ENCODE results near the gene STRC. TPM values are rescaled to one million over a fixed set of nuclear protein-coding genes. Genes with fewer than 3 reads are reported as not detected.
"Not testable (repeated sequence)": the region's sequence is repeated elsewhere in the genome, so short reads cannot be mapped to it uniquely, and the experiment has no call there.

The STRC gene
- total RNA-seq, 1 donor from 2014 or later = not detected

- ATAC-seq = not testable (repeated sequence)
These were observed 55.8 kb downstream of the STRC start for GRCh38 chr15:43562753-43563152.

DNA sequence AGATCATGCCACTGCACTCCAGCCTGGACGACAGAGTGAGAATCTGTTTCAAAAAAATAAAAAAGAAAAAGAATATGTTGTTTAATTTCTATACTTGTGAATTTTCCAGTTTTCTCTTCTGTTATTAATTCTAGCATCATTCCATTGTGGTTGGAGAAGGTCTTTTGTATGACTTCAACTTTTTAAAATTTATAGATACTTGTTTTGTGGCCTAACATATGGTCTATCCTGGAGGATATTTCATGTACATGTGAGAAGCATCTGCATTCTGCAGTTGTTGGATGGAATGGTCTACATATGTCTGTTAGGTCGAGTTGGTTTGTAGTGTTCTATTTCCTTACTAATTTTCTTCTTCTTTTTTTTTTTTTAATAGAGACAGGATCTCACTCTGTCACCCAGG is 65.6 kb downstream of the STRC start:
- ATAC-seq = no peak

DNA sequence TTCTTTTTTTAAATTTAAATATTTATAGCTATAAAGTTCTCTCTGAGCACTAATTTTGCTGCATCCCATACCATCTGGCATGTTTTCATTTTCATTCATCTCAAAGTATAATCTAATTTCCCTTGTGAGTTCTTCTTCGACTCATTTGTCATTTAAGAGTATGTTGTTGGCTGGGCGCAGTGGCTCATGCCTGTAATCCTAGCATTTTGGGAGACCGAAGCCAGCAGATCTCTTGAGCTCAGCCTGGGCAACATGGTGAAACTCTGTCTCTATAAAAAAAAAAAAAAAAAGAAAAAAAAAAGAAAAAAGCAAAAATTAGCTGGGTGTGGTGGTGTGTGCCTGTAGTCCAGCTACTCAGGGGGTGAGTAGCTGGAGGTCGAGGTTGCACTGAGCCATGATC is 66.3 kb downstream of the STRC start:
- ATAC-seq = no peak

- ATAC-seq = no peak
These were observed 67.9 kb downstream of the STRC start for GRCh38 chr15:43550527-43551363.

Other genes starting within 250 kb of the STRC start
- 15.4 TPM for gene ZSCAN29, start 247.8 kb downstream of the STRC start, total RNA-seq
- 10.7 TPM for gene TUBGCP4, start 247.7 kb downstream of the STRC start, total RNA-seq
- gene TP53BP1, start 125.6 kb downstream of the STRC start, total RNA-seq = 16.5 TPM
- 0.76 TPM for gene MAP1A, start 101.2 kb downstream of the STRC start, total RNA-seq
- 27.3 TPM for gene PPIP5K1, start 28.6 kb downstream of the STRC start, total RNA-seq
- gene CKMT1B, start 24.8 kb downstream of the STRC start, total RNA-seq = 50.7 TPM
- gene CATSPER2, start 30.0 kb upstream of the STRC start, total RNA-seq = 3.5 TPM
- 63.2 TPM for gene CKMT1A, start 75.1 kb upstream of the STRC start, total RNA-seq
- 209 TPM for gene PDIA3, start 127.6 kb upstream of the STRC start, total RNA-seq
- gene ELL3, start 158.2 kb upstream of the STRC start, total RNA-seq = 12.7 TPM
- gene SERF2, start 173.5 kb upstream of the STRC start, total RNA-seq = 616 TPM
- gene SERINC4, start 181.4 kb upstream of the STRC start, total RNA-seq = 0.36 TPM
- gene HYPK, start 181.8 kb upstream of the STRC start, total RNA-seq = 14.0 TPM
- gene MFAP1, start 205.9 kb upstream of the STRC start, total RNA-seq = 15.1 TPM
- 10.4 TPM for gene WDR76, start 208.2 kb upstream of the STRC start, total RNA-seq